Motor neuron (in vitro differentiated cells): ENCODE results near the gene ZNF440. TPM values are rescaled to one million over a fixed set of nuclear protein-coding genes. Genes with fewer than 3 reads are reported as not detected.
"Not testable (repeated sequence)": the region's sequence is repeated elsewhere in the genome, so short reads cannot be mapped to it uniquely, and the experiment has no call there.

Experiments used
- ATAC-seq, 8 experiments: fragments of 200-7000 bp; cut with Tn5 transposase; replicated peaks in 6 of 8; 2 replicates each; pipeline ENCODE4 v1.8.0; 2021; ENCODE audit warnings: mild to moderate bottlenecking in 8 of 8, moderate library complexity in 8 of 8
- H3K27ac ChIP-seq, 2 donors: fragments of 250-450 bp; sonication (Bioruptor Pico); 2 replicates each; pipeline ENCODE4 v1.9.0; 2021; ENCODE audit warnings: antibody characterized with exemption in 2 of 2, mild to moderate bottlenecking in 2 of 2, moderate library complexity in 1 of 2
- H3K4me1 ChIP-seq, 2 donors: fragments of 250-450 bp; sonication (Bioruptor Pico); replicated peaks in 1 of 2; 2 replicates each; pipeline ENCODE4 v1.6.1; 2021; ENCODE audit warnings: antibody characterized with exemption in 2 of 2, mild to moderate bottlenecking in 2 of 2, moderate library complexity in 1 of 2
- H3K4me3 ChIP-seq, 5 donors: fragments of 250-450 bp; sonication (Bioruptor Pico); 2 replicates each; pipeline ENCODE4 v1.9.0; 2021; ENCODE audit warnings: antibody characterized with exemption in 5 of 5, mild to moderate bottlenecking in 5 of 5, moderate library complexity in 4 of 5
- WGBS, 10 experiments: fragments of 450-650 bp; shearing (Covaris generic); methylation state at CpG; one replicate each; pipeline ENCODE4 v1.0.0; 2022; 5-methylcytosine and 5-hydroxymethylcytosine counted together
- in situ Hi-C, 9 experiments: fragments of 400-800 bp; cut with MboI; loops; one replicate each; pipeline ENCODE4 v1.15.0; 2021; ENCODE audit warnings: low sequenced_read_pairs in 9 of 9, low pct_unique_long_range_greater_than_20kb in 2 of 9; ENCODE audit not compliant: unreplicated experiment in 9 of 9
- total RNA-seq, 8 experiments: library from RNA; unstranded; fragments of 300-600 nt; gene quantifications; 2 replicates each; pipeline versions ENCODE4 v1.2.3 to v1.2.4, GENCODE V29; 2022

The ZNF440 gene
- total RNA-seq, 8 experiments from 2014 or later = 7.2 to 20.1 (median 15.9) TPM

- H3K4me3 ChIP-seq, H3K27ac ChIP-seq, H3K4me1 ChIP-seq, in situ Hi-C loops: not testable (repeated sequence)
- ATAC-seq = peak in 5 of 8 experiments; percentile 43 to 80 (median 47)
- WGBS, 10 experiments = 33 to 100% (median 74%) methylated on average over 1 to 11 of the region's 16 CpGs; no CpG with 5 or more reads in 4 of the 10 experiments
These were observed 65.7 kb downstream of the ZNF440 start for GRCh38 chr19:11879687-11880266.

- no peak overlapping the region for H3K4me3 ChIP-seq
- H3K27ac ChIP-seq = no peak overlapping the region
- ATAC-seq = no peak
- WGBS, 10 experiments = 74 to 88% (median 83%) methylated on average over 1 to 10 of the region's 12 CpGs; no CpG with 5 or more reads in 6 of the 10 experiments
- in situ Hi-C loops = no loop called here
- H3K4me1 ChIP-seq = no peaks in the 10 kb centered on the region
These were observed 66.5 kb downstream of the ZNF440 start for GRCh38 chr19:11880598-11880997.

GRCh38 chr19:11881151-11881800, 67.2 kb downstream of the ZNF440 start:
- peak; percentile 62 to 94 (median 78) for ATAC-seq
- no peak overlapping the region for H3K27ac ChIP-seq
- in situ Hi-C loops = no loop called here
- no peak overlapping the region for H3K4me3 ChIP-seq
- 9 to 100% (median 40%) methylated on average over 1 to 6 of the region's 10 CpGs; no CpG with 5 or more reads in 1 of the 10 experiments for WGBS, 10 experiments
- no peaks in the 10 kb centered on the region for H3K4me1 ChIP-seq

- no peak for ATAC-seq
- H3K4me3 ChIP-seq = no peak overlapping the region
- H3K27ac ChIP-seq = no peak overlapping the region
- in situ Hi-C loops = no loop called here
- 8 to 100% (median 85%) methylated on average over 2 of the region's 2 CpGs for WGBS, 10 experiments
- H3K4me1 ChIP-seq = no peaks in the 10 kb centered on the region
These were observed 68.5 kb downstream of the ZNF440 start for GRCh38 chr19:11882606-11883005.

Other genes with a start within 250 kb of the ZNF440 start
- gene ACP5, start 236.6 kb upstream of the ZNF440 start, total RNA-seq = 10 to 100 TPM in 1 of 8 experiments, 1 to 10 TPM in 5, under 1 TPM in 2; 0.29 to 10.1 (median 2.4) TPM
- gene ZNF627, start 216.8 kb upstream of the ZNF440 start, total RNA-seq = 10 to 100 TPM in 7 of 8 experiments, 1 to 10 TPM in 1; 6.8 to 55.7 (median 42.5) TPM
- 10 to 100 TPM in 2 of 8 experiments, 1 to 10 TPM in 6; 4.7 to 13.8 (median 8.2) TPM for gene ZNF823, start 75.3 kb upstream of the ZNF440 start, total RNA-seq
- gene ZNF441, start 47.3 kb upstream of the ZNF440 start, total RNA-seq = 10 to 100 TPM in 5 of 8 experiments, 1 to 10 TPM in 3; 3.8 to 80.3 (median 21.5) TPM
- 1 to 10 TPM in 6 of 8 experiments, under 1 TPM in 2; 0.87 to 8.6 (median 5.7) TPM for gene ZNF491, start 15.8 kb upstream of the ZNF440 start, total RNA-seq
- gene ZNF439, start 34.5 kb downstream of the ZNF440 start, total RNA-seq = 10 to 100 TPM in 4 of 8 experiments, 1 to 10 TPM in 4; 1.7 to 19.2 (median 11.0) TPM
- gene ZNF69, start 73.5 kb downstream of the ZNF440 start, total RNA-seq = 10 to 100 TPM in 3 of 8 experiments, 1 to 10 TPM in 5; 2.3 to 13.7 (median 8.5) TPM
- 10 to 100 TPM in 7 of 8 experiments, 1 to 10 TPM in 1; 4.3 to 22.7 (median 15.2) TPM for gene ZNF700, start 110.8 kb downstream of the ZNF440 start, total RNA-seq
- 1 to 10 TPM in 7 of 8 experiments, under 1 TPM in 1; 0.99 to 9.6 (median 6.7) TPM for gene ZNF763, start 150.8 kb downstream of the ZNF440 start, total RNA-seq
- 10 to 100 TPM in 5 of 8 experiments, 1 to 10 TPM in 3; 2.1 to 33.8 (median 20.0) TPM for gene ZNF433, start 221.4 kb downstream of the ZNF440 start, total RNA-seq
- 1 to 10 TPM in 5 of 8 experiments, under 1 TPM in 1, not detected in 2; 0.36 to 3.0 (median 1.3) TPM for gene ZNF878, start 238.7 kb downstream of the ZNF440 start, total RNA-seq